K562 (cell line): ENCODE data around the gene OPRL1. TPM values are rescaled to one million over a fixed set of nuclear protein-coding genes. Genes with fewer than 3 reads are reported as not detected.

Experiments used
- ATAC-seq: fragments of 200-7000 bp; cut with Tn5 transposase; 3 replicates; pipeline ENCODE4 v1.9.1; 2020; ENCODE audit warnings: moderate library complexity
- BruUV-seq: library from RNA; stranded (reverse); fragments of 400-500 nt; replicated peaks from 2 replicates; lab custom pipeline; 2021; lab: Mats Ljungman, UMichigan
- CTCF ChIA-PET: fragments of 300-600 bp; formaldehyde crosslinking; extraction: SDS; loops from one replicate; lab custom pipeline; 2021; ENCODE audit warnings: low intra/inter-chr PET ratio; lab: Yijun Ruan, JAX
- POLR2A ChIA-PET: fragments of 300-600, 350-650 bp; sonication (Branson Sonifier 250); formaldehyde crosslinking; extraction: SDS; loops from one replicate; lab custom pipeline; 2021; ENCODE audit warnings: antibody characterized with exemption, inconsistent platforms; lab: Yijun Ruan, JAX
- DNase-seq, 4 experiments: peaks; one replicate each; pipeline versions ENCODE4 v3.0.0 to v3.0.0-alpha.2; 2011 to 2018; ENCODE audit warnings: low spot score in 3 of 4, mixed read lengths in 3 of 4; ENCODE audit errors: extremely low read depth in 1 of 4
- FAIRE-seq: peaks from 2 replicates; lab custom pipeline; 2011; peaks lifted over from hg19 to GRCh38; lab: Jason Lieb, UNC
- H2AFZ ChIP-seq: 2 replicates; pipeline ENCODE4 v1.6.0; 2011; ENCODE audit warnings: low read depth, low read length, control low read depth, inconsistent platforms
- H3K27ac ChIP-seq: fragments of 200-600 bp; 3 replicates; pipeline ENCODE4 v1.8.0; 2011; ENCODE audit warnings: low read depth, mild to moderate bottlenecking, control low read depth, inconsistent platforms, low read length, moderate library complexity, mixed read lengths; ENCODE audit errors: extremely low read depth
- H3K27me3 ChIP-seq, 2 experiments: fragments of 300-600 bp in 1 of 2; 2 replicates in 1 of 2; 3 replicates in 1 of 2; pipeline versions ENCODE4 v1.6.0 to v1.8.0; 2011; ENCODE audit warnings: inconsistent platforms in 2 of 2, low read length in 2 of 2, mild to moderate bottlenecking in 1 of 2, mixed read lengths in 1 of 2, moderate library complexity in 1 of 2; ENCODE audit not compliant: control insufficient read depth in 2 of 2, insufficient read depth in 2 of 2
- H3K36me3 ChIP-seq: fragments of 300-600 bp; 3 replicates; pipeline ENCODE4 v1.8.0; 2011; ENCODE audit warnings: mild to moderate bottlenecking, low read length, inconsistent platforms; ENCODE audit not compliant: control insufficient read depth, insufficient read depth
- H3K4me1 ChIP-seq, 2 experiments: fragments of 200-600 bp in 1 of 2; replicated peaks in 1 of 2; 2 replicates in 1 of 2; 3 replicates in 1 of 2; pipeline versions ENCODE4 v1.5.1 to v1.8.0; 2011; ENCODE audit warnings: inconsistent platforms in 2 of 2, low read length in 2 of 2, mild to moderate bottlenecking in 1 of 2, mixed read lengths in 1 of 2, moderate library complexity in 1 of 2; ENCODE audit not compliant: control insufficient read depth in 2 of 2, insufficient read depth in 2 of 2
- H3K4me2 ChIP-seq: 2 replicates; pipeline ENCODE4 v1.6.1; 2011; ENCODE audit warnings: low read length, control low read depth, inconsistent platforms, mixed read lengths; ENCODE audit not compliant: insufficient read depth
- H3K4me3 ChIP-seq: fragments of 200-600 bp; sonication (generic), shearing (Covaris generic); 2 replicates; pipeline ENCODE4 v1.5.1; 2016; ENCODE audit warnings: control low read depth, inconsistent platforms
- H3K79me2 ChIP-seq: fragments of 200-600 bp; 3 replicates; pipeline ENCODE4 v1.8.0; 2011; ENCODE audit warnings: low read length, inconsistent platforms; ENCODE audit not compliant: control insufficient read depth, insufficient read depth
- H3K9ac ChIP-seq, 2 experiments: 2 replicates each; pipeline versions ENCODE4 v1.6.0 to v1.6.1; 2011; ENCODE audit warnings: low read depth in 2 of 2, low read length in 2 of 2, control low read depth in 1 of 2, inconsistent platforms in 1 of 2, mild to moderate bottlenecking in 1 of 2, mixed read lengths in 1 of 2; ENCODE audit not compliant: insufficient read depth in 1 of 2
- H3K9me1 ChIP-seq: one replicate; pipeline ENCODE4 v1.6.0; 2011; ENCODE audit warnings: inconsistent platforms, mild to moderate bottlenecking, low read length, moderate library complexity; ENCODE audit not compliant: control insufficient read depth, insufficient read depth
- H3K9me3 ChIP-seq: replicated peaks from 2 replicates; pipeline ENCODE4 v1.5.1; 2011; ENCODE audit warnings: low read depth, low read length, inconsistent platforms; ENCODE audit not compliant: control insufficient read depth, insufficient read depth
- H4K20me1 ChIP-seq: replicated peaks from 2 replicates; pipeline ENCODE4 v1.6.1; 2011; ENCODE audit warnings: low read length, inconsistent platforms, mixed read lengths; ENCODE audit not compliant: control insufficient read depth, insufficient read depth
- BCL6 ChIP-seq: fragments of 250-450 bp; sonication (Bioruptor Pico); IDR thresholded peaks from 2 replicates; pipeline ENCODE4 v1.4.0; 2020
- ESRRA ChIP-seq: fragments of 450-650 bp; IDR thresholded peaks from 2 replicates; pipeline ENCODE4 v1.6.1; 2014; ENCODE audit warnings: low read depth, mild to moderate bottlenecking, moderate library complexity, borderline replicate concordance
- HEY1 ChIP-seq: fragments of 250-450 bp; sonication (Bioruptor Pico); IDR thresholded peaks from 2 replicates; pipeline ENCODE4 v1.5.0; 2020; ENCODE audit warnings: mild to moderate bottlenecking, moderate library complexity, borderline replicate concordance
- MAFG ChIP-seq: fragments of 450-650 bp; conservative IDR thresholded peaks from 2 replicates; pipeline ENCODE4 v1.6.1; 2016; ENCODE audit warnings: missing genetic modification characterization, missing compliant biosample characterization
- MBD1 ChIP-seq: fragments of 250-450 bp; sonication (Bioruptor Pico); IDR thresholded peaks from 2 replicates; pipeline ENCODE4 v1.8.0; 2022; ENCODE audit warnings: inconsistent platforms
- POLR2B ChIP-seq: fragments of 450-650 bp; IDR thresholded peaks from 2 replicates; pipeline ENCODE4 v1.6.1; 2018; ENCODE audit warnings: low read depth; ENCODE audit not compliant: partially characterized antibody
- ZNF232 ChIP-seq: sonication (generic); formaldehyde crosslinking; IDR thresholded peaks from 2 replicates; pipeline ENCODE4 v1.8.0; 2022; ENCODE audit warnings: mild to moderate bottlenecking, missing genetic modification reagents
- ZNF316 ChIP-seq: fragments of 450-650 bp; IDR thresholded peaks from 2 replicates; pipeline ENCODE4 v1.6.1; 2016
- ZNF785 ChIP-seq: fragments of 250-450 bp; sonication (Bioruptor Pico); IDR thresholded peaks from 2 replicates; pipeline ENCODE4 v1.4.0; 2020; ENCODE audit warnings: mild to moderate bottlenecking
- WGBS: fragments of 100-300 bp; shearing (Covaris generic); methylation state at CpG from one replicate; pipeline ENCODE4 v1.1.6; 2016; ENCODE audit warnings: low coverage, mixed read lengths; ENCODE audit not compliant: insufficient coverage; ENCODE audit errors: missing lambda C conversion rate; 5-methylcytosine and 5-hydroxymethylcytosine counted together
- in situ Hi-C: fragments of 300-500 bp; cut with MboI; formaldehyde crosslinking; loops from 4 replicates; pipeline ENCODE4 v1.15.0; 2018; ENCODE audit warnings: inconsistent platforms, mixed read lengths
- intact Hi-C: fragments of 100-400 bp; cut with micrococcal nuclease; formaldehyde crosslinking; loops from 2 replicates; pipeline ENCODE4 v1.14.2; 2022
- polyA plus RNA-seq, 8 experiments: library from polyadenylated mRNA; depleted of rRNA in 4 of 8; stranded (reverse) in 5 of 8; unstranded in 3 of 8; fragments of >200 nt; fragmentation: Nextera tagmentation in 2 of 8; fragmentation: Illumina TruSeq in 1 of 8; extraction: Ambion mirVana in 2 of 8; extraction: Trizol in 1 of 8; gene quantifications; 2 replicates each; pipeline versions ENCODE4 v1.2.1 to v1.2.3, GENCODE V29; 2011 to 2014; ENCODE audit warnings: inconsistent platforms in 1 of 8, missing spikeins in 1 of 8
- total RNA-seq, 7 experiments: library from RNA; depleted of rRNA in 6 of 7; stranded (reverse); fragments of >200 nt in 6 of 7; fragmentation: Illumina TruSeq in 2 of 7; extraction: Trizol in 2 of 7; gene quantifications; 2 replicates each; pipeline versions ENCODE4 v1.2.1 to v1.2.3, GENCODE V29; 2011 to 2021; ENCODE audit warnings: low replicate concordance in 1 of 7

The OPRL1 gene
- total and polyA plus RNA-seq, 9 of the 15 experiments (the other 6 are each of a cell fraction or from before 2014, with no cell fraction given), result 0.06 to 0.33 (median 0.11) TPM; not detected in 2

- no peak for TF ChIP-seq ZNF232
- no peak for TF ChIP-seq POLR2B
- peaks cover 19% of the 10 kb centered on the region for H3K9me3 ChIP-seq
- H2AFZ ChIP-seq, result no peak overlapping the region
- no peaks in the 10 kb centered on the region for H3K36me3 ChIP-seq
- no peaks in the 10 kb centered on the region for H4K20me1 ChIP-seq
- WGBS, result 5% methylated on average over 6 of the region's 7 CpGs
- H3K9ac ChIP-seq, result no peak overlapping the region
- ATAC-seq (no peak), FAIRE-seq (no peak), DNase-seq (no peak)
- POLR2A ChIA-PET, result interaction anchor here (0.6 kb wide), 1 partner anchor 457 kb away, joined by 3 read pairs; no protein-coding TSS in a partner anchor
- H3K27ac ChIP-seq, result no peak overlapping the region
- intact Hi-C loops, result no loop called here
- no TSS peak for BruUV-seq
- H3K27me3 ChIP-seq, result peaks cover under 1 to 27% of the 10 kb centered on the region in 2 experiments; a peak in 3 of 5 replicates
- no peak overlapping the region for H3K4me3 ChIP-seq
- CTCF ChIA-PET, result no interaction called here
- no peaks in the 10 kb centered on the region for H3K4me1 ChIP-seq
- in situ Hi-C loops, result no loop called here
- no peaks in the 10 kb centered on the region for H3K79me2 ChIP-seq
- H3K4me2 ChIP-seq, result no peak overlapping the region
- H3K9me1 ChIP-seq, result no peaks in the 10 kb centered on the region
Measured at GRCh38 chr20:64146301-64146935, 66.5 kb downstream of the OPRL1 start.

- ATAC-seq (no peak), FAIRE-seq (no peak), DNase-seq (no peak)
- no peak overlapping the region for H3K27ac ChIP-seq
- no peak overlapping the region for H3K4me3 ChIP-seq
- H3K9me3 ChIP-seq, result peaks cover 19% of the 10 kb centered on the region
- ChIA-PET CTCF (no interaction called here), POLR2A (no interaction called here)
- TF ChIP-seq ESRRA, result no peak
- TF ChIP-seq MAFG (tag), result no peak
- no peak for TF ChIP-seq ZNF316
- no peak for TF ChIP-seq MBD1 (CRISPR knock-in tag)
- TF ChIP-seq HEY1, result no peak
- TF ChIP-seq BCL6 (CRISPR knock-in tag), result no peak
- TF ChIP-seq ZNF785 (CRISPR knock-in tag), result no peak
- H4K20me1 ChIP-seq, result no peaks in the 10 kb centered on the region
- H3K27me3 ChIP-seq, result peaks cover 0 to 29% of the 10 kb centered on the region in 2 experiments; a peak in 3 of 5 replicates
- in situ Hi-C loops, result no loop called here
- H3K36me3 ChIP-seq, result no peaks in the 10 kb centered on the region
- WGBS, result 2% methylated on average over 12 of the region's 12 CpGs
- no peaks in the 10 kb centered on the region for H3K4me1 ChIP-seq
- H3K9me1 ChIP-seq, result no peaks in the 10 kb centered on the region
- no TSS peak for BruUV-seq
- intact Hi-C loops, result no loop called here
- no peak overlapping the region for H3K9ac ChIP-seq
- H3K79me2 ChIP-seq, result no peaks in the 10 kb centered on the region
- no peak overlapping the region for H3K4me2 ChIP-seq
- no peak overlapping the region for H2AFZ ChIP-seq
Measured at GRCh38 chr20:64146936-64147477, 67.1 kb downstream of the OPRL1 start.
